Activated CD4-positive, alpha-beta T cell treated with anti-CD3 and anti-CD28 coated beads for 36 hours (primary cell): ENCODE measurements around the gene CD84. TPM values are rescaled to one million over a fixed set of nuclear protein-coding genes. Genes with fewer than 3 reads are reported as not detected.
"Not testable (repeated sequence)": the region's sequence is repeated elsewhere in the genome, so short reads cannot be mapped to it uniquely, and the experiment has no call there.

Source experiments
- ATAC-seq: fragments of 200-7000 bp; cut with Tn5 transposase; one replicate; pipeline ENCODE4 v1.10.0; 2021; ENCODE audit warnings: mild to moderate bottlenecking, moderate library complexity
- CTCF ChIA-PET: fragments of 350-600 bp; sonication (Branson Sonifier 250); formaldehyde crosslinking; loops from one replicate; lab custom pipeline; 2021; ENCODE audit warnings: antibody characterized with exemption; lab: Charles Lee
- POLR2A ChIA-PET: fragments of 350-600 bp; sonication (Branson Sonifier 250); formaldehyde crosslinking; loops from one replicate; lab custom pipeline; 2021; ENCODE audit warnings: antibody characterized with exemption, inconsistent platforms; lab: Charles Lee
- DNase-seq: peaks from one replicate; pipeline ENCODE4 v3.0.0-alpha.2; 2020
- H3K27ac Mint-ChIP-seq: one replicate; pipeline ENCODE4 v1.8.0; 2021; ENCODE audit warnings: mixed read lengths
- H3K27me3 Mint-ChIP-seq: one replicate; pipeline ENCODE4 v1.8.0; 2021; ENCODE audit warnings: mixed read lengths
- H3K36me3 Mint-ChIP-seq: one replicate; pipeline ENCODE4 v1.8.0; 2021; ENCODE audit warnings: low read depth, mixed read lengths
- H3K4me1 Mint-ChIP-seq: one replicate; pipeline ENCODE4 v1.8.0; 2021; ENCODE audit warnings: mixed read lengths
- H3K4me3 Mint-ChIP-seq: one replicate; pipeline ENCODE4 v1.8.0; 2021; ENCODE audit warnings: mild to moderate bottlenecking, moderate library complexity, mixed read lengths
- H3K9me3 Mint-ChIP-seq: one replicate; pipeline ENCODE4 v1.8.0; 2021; ENCODE audit warnings: low read depth, mixed read lengths
- intact Hi-C, 2 experiments: fragments of 100-400 bp; cut with DNase I in 1 of 2; cut with micrococcal nuclease in 1 of 2; formaldehyde crosslinking; loops; one replicate each; pipeline versions ENCODE4 v1.14.2 to v1.15.1; 2022 to 2024; cut with DNase I, micrococcal nuclease
- total RNA-seq, 2 experiments: library from RNA; stranded (reverse); gene quantifications; one replicate each; pipeline ENCODE4 v1.2.3, GENCODE V29; 2021

CD84 gene
- total RNA-seq, 2 experiments from 2014 or later, result 14.8 to 17.8 TPM

- intact Hi-C loops, result loop anchor here (1.0 to 5.0 kb wide), 7 partner anchors 9 to 315 kb away; partner anchors contain the start of genes DCAF8 (in 1 of the 2) and SLAMF6 (in 1 of the 2)
- ATAC-seq, result peak; percentile 40
- Mint-ChIP-seq H3K4me3 (peak overlapping the region; percentile 77), H3K27me3 (no peaks in the 10 kb centered on the region), H3K4me1 (peaks cover 89% of the 10 kb centered on the region), H3K9me3 (peaks cover 1% of the 10 kb centered on the region), H3K27ac (peak overlapping the region; percentile 96), H3K36me3 (peaks cover 5% of the 10 kb centered on the region)
- ChIA-PET POLR2A (interaction anchor here (0.5 kb wide), 1 partner anchor 349 kb away, joined by 5 read pairs; no protein-coding TSS in a partner anchor), CTCF (interaction anchor here (1.0 to 2.0 kb wide), 13 partner anchors 10 to 150 kb away, joined by 3 to 8 read pairs (median 3); no protein-coding TSS in a partner anchor)
- no peak for DNase-seq
Observed at GRCh38 chr1:160576884-160577283, 2.4 kb downstream of the CD84 start.

- Mint-ChIP-seq H3K27ac (peak overlapping the region; percentile 96), H3K27me3 (no peaks in the 10 kb centered on the region), H3K4me3 (peak overlapping the region; percentile 77), H3K36me3 (peaks cover 7% of the 10 kb centered on the region), H3K9me3 (peaks cover 1% of the 10 kb centered on the region), H3K4me1 (peaks cover 89% of the 10 kb centered on the region)
- ChIA-PET POLR2A (interaction anchor here (0.5 to 0.8 kb wide), 2 partner anchors 53 to 350 kb away, joined by 3 to 5 read pairs; partner anchors contain the start of gene SLAMF6), CTCF (interaction anchor here (0.6 to 2.7 kb wide), 5 partner anchors 9 to 128 kb away, joined by 3 to 12 read pairs (median 3); no protein-coding TSS in a partner anchor)
- peak; percentile 60 for ATAC-seq
- intact Hi-C loops, result loop anchor here (1.0 to 5.0 kb wide), 5 partner anchors 8 to 314 kb away; partner anchors contain the start of genes DCAF8 (in 1 of the 2) and SLAMF6 (in 1 of the 2)
- DNase-seq, result peak; percentile 75
Observed at GRCh38 chr1:160576390-160576789, 2.9 kb downstream of the CD84 start.

- ChIA-PET POLR2A (no interaction called here), CTCF (interaction anchor here (1.0 to 2.7 kb wide), 12 partner anchors 11 to 147 kb away, joined by 3 to 12 read pairs (median 3); no protein-coding TSS in a partner anchor)
- Mint-ChIP-seq H3K4me1 (peaks cover 89% of the 10 kb centered on the region), H3K27ac (peak overlapping the region; percentile 96), H3K36me3 (peaks cover 13% of the 10 kb centered on the region), H3K27me3 (no peaks in the 10 kb centered on the region), H3K9me3 (peaks cover 3% of the 10 kb centered on the region), H3K4me3 (peak overlapping the region; percentile 77)
- ATAC-seq (peak; percentile 50), DNase-seq (peak; percentile 28)
- intact Hi-C loops, result loop anchor here (5.0 kb wide), 3 partner anchors 33 to 313 kb away; partner anchors contain the start of genes DCAF8 (in 1 of the 2) and SLAMF6 (in 1 of the 2)
Observed at GRCh38 chr1:160575112-160575664, 4.1 kb downstream of the CD84 start.

GRCh38 chr1:160570840-160571239 lies 8.5 kb downstream of the CD84 start:
- ChIA-PET CTCF (interaction anchor here (1.9 kb wide), 1 partner anchor 26 kb away, joined by 8 read pairs; no protein-coding TSS in a partner anchor), POLR2A (no interaction called here)
- Mint-ChIP-seq H3K4me1 (peaks cover 97% of the 10 kb centered on the region), H3K27ac (peak overlapping the region; percentile 68), H3K36me3 (peaks cover 22% of the 10 kb centered on the region), H3K27me3 (no peaks in the 10 kb centered on the region), H3K9me3 (peaks cover 2% of the 10 kb centered on the region), H3K4me3 (no peak overlapping the region)
- intact Hi-C loops, result no loop called here
- ATAC-seq, result no peak
- DNase-seq, result no peak

- peaks cover 2% of the 10 kb centered on the region for H3K9me3 Mint-ChIP-seq
- intact Hi-C loops, result loop anchor here in 1 of 2 experiments (2.0 kb wide), 2 partner anchors 29 to 47 kb away; partner anchors contain the start of gene SLAMF6
- CTCF ChIA-PET, result interaction anchor here (0.7 to 1.4 kb wide), 3 partner anchors 21 to 548 kb away, joined by 3 to 6 read pairs (median 3); partner anchors contain the start of genes NIT1 and PFDN2
- H3K27ac Mint-ChIP-seq, result peak overlapping the region; percentile 96
- DNase-seq (no peak), ATAC-seq (no peak)
- H3K36me3 Mint-ChIP-seq, result peaks cover 26% of the 10 kb centered on the region
- POLR2A ChIA-PET, result no interaction called here
- no peaks in the 10 kb centered on the region for H3K27me3 Mint-ChIP-seq
- peaks cover 96% of the 10 kb centered on the region for H3K4me1 Mint-ChIP-seq
- H3K4me3 Mint-ChIP-seq, result peak overlapping the region; percentile 2
Observed at GRCh38 chr1:160569806-160570205, 9.5 kb downstream of the CD84 start.

- ChIA-PET POLR2A (interaction anchor here (0.7 kb wide), 2 partner anchors 58 to 97 kb away, joined by 3 read pairs; no protein-coding TSS in a partner anchor), CTCF (interaction anchor here (0.7 to 1.4 kb wide), 5 partner anchors 10 to 117 kb away, joined by 3 to 13 read pairs (median 3); partner anchors contain the start of gene CD84)
- DNase-seq (peak; percentile 79), ATAC-seq (peak; percentile 95)
- intact Hi-C loops, result loop anchor here (1.0 to 2.0 kb wide), 4 partner anchors 8 to 45 kb away; partner anchors contain the start of gene SLAMF6 (in 1 of the 2)
- H3K4me3 Mint-ChIP-seq, result peak overlapping the region; percentile 60
- peaks cover 5% of the 10 kb centered on the region for H3K9me3 Mint-ChIP-seq
- no peaks in the 10 kb centered on the region for H3K27me3 Mint-ChIP-seq
- peaks cover 44% of the 10 kb centered on the region for H3K36me3 Mint-ChIP-seq
- H3K4me1 Mint-ChIP-seq, result peaks cover 89% of the 10 kb centered on the region
- peak overlapping the region; percentile 96 for H3K27ac Mint-ChIP-seq
Observed at GRCh38 chr1:160567858-160568682, 11.2 kb downstream of the CD84 start.

GRCh38 chr1:160567341-160567740 lies 12.0 kb downstream of the CD84 start:
- peak overlapping the region; percentile 96 for H3K27ac Mint-ChIP-seq
- DNase-seq (no peak), ATAC-seq (no peak)
- no peaks in the 10 kb centered on the region for H3K27me3 Mint-ChIP-seq
- H3K36me3 Mint-ChIP-seq, result peaks cover 50% of the 10 kb centered on the region
- peak overlapping the region; percentile 60 for H3K4me3 Mint-ChIP-seq
- POLR2A ChIA-PET, result no interaction called here
- peaks cover 86% of the 10 kb centered on the region for H3K4me1 Mint-ChIP-seq
- intact Hi-C loops, result no loop called here
- CTCF ChIA-PET, result interaction anchor here (1.0 kb wide), 1 partner anchor 9 kb away, joined by 4 read pairs; no protein-coding TSS in a partner anchor
- peaks cover 10% of the 10 kb centered on the region for H3K9me3 Mint-ChIP-seq

GRCh38 chr1:160565564-160565963 lies 13.7 kb downstream of the CD84 start:
- peaks cover 44% of the 10 kb centered on the region for H3K36me3 Mint-ChIP-seq
- POLR2A ChIA-PET, result no interaction called here

GRCh38 chr1:160563230-160563629 lies 16.1 kb downstream of the CD84 start:
- peaks cover 13% of the 10 kb centered on the region for H3K9me3 Mint-ChIP-seq
- intact Hi-C loops, POLR2A ChIA-PET, H3K27ac Mint-ChIP-seq, ATAC-seq, H3K4me3 Mint-ChIP-seq, H3K27me3 Mint-ChIP-seq, DNase-seq: not testable (repeated sequence)
- H3K4me1 Mint-ChIP-seq, result peaks cover 88% of the 10 kb centered on the region
- peaks cover 50% of the 10 kb centered on the region for H3K36me3 Mint-ChIP-seq
- CTCF ChIA-PET, result interaction anchor here (0.9 to 2.7 kb wide), 3 partner anchors 12 to 44 kb away, joined by 3 to 13 read pairs (median 12); no protein-coding TSS in a partner anchor

More at GRCh38 chr1:160565564-160565963, 13.7 kb downstream of the CD84 start:
- H3K4me3 Mint-ChIP-seq, result peak overlapping the region; percentile 13
- intact Hi-C loops, result no loop called here
- ATAC-seq, result no peak
- peaks cover 11% of the 10 kb centered on the region for H3K9me3 Mint-ChIP-seq
- CTCF ChIA-PET, result interaction anchor here (0.6 to 2.7 kb wide), 11 partner anchors 9 to 469 kb away, joined by 3 to 13 read pairs (median 4); no protein-coding TSS in a partner anchor
- H3K27ac Mint-ChIP-seq, result peak overlapping the region; percentile 76
- DNase-seq, result no peak
- peaks cover 86% of the 10 kb centered on the region for H3K4me1 Mint-ChIP-seq
- H3K27me3 Mint-ChIP-seq, result no peaks in the 10 kb centered on the region

GRCh38 chr1:160562745-160563144 lies 16.6 kb downstream of the CD84 start:
- CTCF ChIA-PET, H3K4me3 Mint-ChIP-seq, POLR2A ChIA-PET, intact Hi-C loops, H3K27me3 Mint-ChIP-seq, H3K27ac Mint-ChIP-seq, ATAC-seq, DNase-seq: not testable (repeated sequence)
- Mint-ChIP-seq H3K36me3 (peaks cover 51% of the 10 kb centered on the region), H3K4me1 (peaks cover 87% of the 10 kb centered on the region), H3K9me3 (peaks cover 13% of the 10 kb centered on the region)
